Measurements from ENCODE around the gene NTM.

DNA sequence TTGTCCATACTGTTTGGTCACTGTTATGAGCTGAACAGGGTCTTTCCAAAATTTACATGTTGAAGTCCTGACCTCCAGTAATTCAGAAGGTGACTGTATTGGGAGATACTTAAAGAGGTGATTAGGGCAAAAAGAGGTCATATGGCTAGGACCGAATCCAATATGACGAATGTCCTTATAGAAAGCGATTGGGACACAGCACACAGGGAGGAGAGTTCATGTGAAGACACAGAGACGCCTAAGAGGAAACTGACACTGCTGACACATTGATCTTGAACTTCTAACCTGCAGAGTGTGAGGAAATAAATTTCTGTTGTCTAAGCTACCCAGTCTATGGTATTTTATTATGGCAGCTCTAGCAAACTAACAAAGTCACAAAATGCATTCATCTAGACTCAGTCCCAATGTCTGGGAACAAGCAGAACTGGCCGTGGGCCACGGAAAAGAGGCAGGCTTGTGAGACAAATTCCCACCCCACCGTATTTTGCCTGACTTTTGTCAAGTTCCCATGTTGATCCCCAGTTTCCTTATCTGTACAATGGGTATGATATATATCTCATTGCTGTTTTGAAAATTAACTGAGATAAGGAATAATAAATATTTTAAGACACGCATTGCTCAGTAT is 295.0 kb downstream of the NTM start:
- TF ChIP-seq POLR2AphosphoS5 (IDR thresholded peaks at IDR 0.05; ENCODE audit: low read depth, low read length) (no peak), POLR2A (IDR thresholded peaks at IDR 0.05; ENCODE audit: low read depth, low read length) (no peak)

All from GM12892 (cell line).